Measurements from ENCODE around the gene AEBP1.

AEBP1 gene

GRCh38 chr7:44152971-44153947 is 49.1 kb downstream of the AEBP1 start:
- H3K27ac Mint-ChIP-seq = no peak overlapping the region
- no peak overlapping the region for H3K4me3 Mint-ChIP-seq
- no peaks in the 10 kb centered on the region for H3K36me3 Mint-ChIP-seq (ENCODE audit: low read depth)
- H3K27me3 Mint-ChIP-seq = no peaks in the 10 kb centered on the region
- no peaks in the 10 kb centered on the region for H3K9me3 Mint-ChIP-seq
- H3K4me1 Mint-ChIP-seq (ENCODE audit: low read depth) = no peaks in the 10 kb centered on the region

DNA sequence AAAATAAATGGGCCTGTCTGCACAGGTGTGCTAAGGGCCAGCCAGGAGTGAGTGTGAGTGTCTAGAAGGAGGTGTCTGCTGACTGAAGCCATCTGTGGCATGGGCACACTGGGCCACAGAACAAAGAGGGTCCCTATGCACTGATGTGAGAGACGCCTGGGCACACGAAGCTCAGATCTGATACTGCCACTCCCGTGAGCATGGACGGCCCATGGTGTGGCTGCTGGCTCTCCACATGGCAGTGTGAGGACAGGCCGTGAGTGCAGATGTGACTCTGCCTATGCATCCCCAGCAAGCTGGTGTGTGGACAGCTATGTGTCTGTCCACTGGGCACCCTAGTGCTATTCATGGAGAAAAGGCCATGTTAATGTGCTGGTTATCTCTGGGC is 49.8 kb downstream of the AEBP1 start:
- H3K9me3 Mint-ChIP-seq = no peaks in the 10 kb centered on the region
- H3K27ac Mint-ChIP-seq = no peak overlapping the region
- no peaks in the 10 kb centered on the region for H3K4me1 Mint-ChIP-seq (ENCODE audit: low read depth)
- no peak overlapping the region for H3K4me3 Mint-ChIP-seq
- no peaks in the 10 kb centered on the region for H3K27me3 Mint-ChIP-seq
- no peaks in the 10 kb centered on the region for H3K36me3 Mint-ChIP-seq (ENCODE audit: low read depth)

- Mint-ChIP-seq H3K36me3 (ENCODE audit: low read depth) (no peaks in the 10 kb centered on the region), H3K27me3 (no peaks in the 10 kb centered on the region), H3K9me3 (no peaks in the 10 kb centered on the region), H3K4me3 (no peak overlapping the region), H3K4me1 (ENCODE audit: low read depth) (no peaks in the 10 kb centered on the region), H3K27ac (no peak overlapping the region)
Measured at GRCh38 chr7:44154703-44155102, 50.6 kb downstream of the AEBP1 start.

- Mint-ChIP-seq H3K27me3 (no peaks in the 10 kb centered on the region), H3K4me3 (no peak overlapping the region), H3K27ac (no peak overlapping the region), H3K9me3 (no peaks in the 10 kb centered on the region), H3K4me1 (ENCODE audit: low read depth) (no peaks in the 10 kb centered on the region), H3K36me3 (ENCODE audit: low read depth) (no peaks in the 10 kb centered on the region)
Measured at GRCh38 chr7:44155191-44156185, 51.3 kb downstream of the AEBP1 start.

GRCh38 chr7:44156453-44157010 is 52.4 kb downstream of the AEBP1 start:
- Mint-ChIP-seq H3K27ac (no peak overlapping the region), H3K4me1 (ENCODE audit: low read depth) (no peaks in the 10 kb centered on the region), H3K27me3 (no peaks in the 10 kb centered on the region), H3K4me3 (no peak overlapping the region), H3K9me3 (no peaks in the 10 kb centered on the region), H3K36me3 (ENCODE audit: low read depth) (no peaks in the 10 kb centered on the region)

DNA sequence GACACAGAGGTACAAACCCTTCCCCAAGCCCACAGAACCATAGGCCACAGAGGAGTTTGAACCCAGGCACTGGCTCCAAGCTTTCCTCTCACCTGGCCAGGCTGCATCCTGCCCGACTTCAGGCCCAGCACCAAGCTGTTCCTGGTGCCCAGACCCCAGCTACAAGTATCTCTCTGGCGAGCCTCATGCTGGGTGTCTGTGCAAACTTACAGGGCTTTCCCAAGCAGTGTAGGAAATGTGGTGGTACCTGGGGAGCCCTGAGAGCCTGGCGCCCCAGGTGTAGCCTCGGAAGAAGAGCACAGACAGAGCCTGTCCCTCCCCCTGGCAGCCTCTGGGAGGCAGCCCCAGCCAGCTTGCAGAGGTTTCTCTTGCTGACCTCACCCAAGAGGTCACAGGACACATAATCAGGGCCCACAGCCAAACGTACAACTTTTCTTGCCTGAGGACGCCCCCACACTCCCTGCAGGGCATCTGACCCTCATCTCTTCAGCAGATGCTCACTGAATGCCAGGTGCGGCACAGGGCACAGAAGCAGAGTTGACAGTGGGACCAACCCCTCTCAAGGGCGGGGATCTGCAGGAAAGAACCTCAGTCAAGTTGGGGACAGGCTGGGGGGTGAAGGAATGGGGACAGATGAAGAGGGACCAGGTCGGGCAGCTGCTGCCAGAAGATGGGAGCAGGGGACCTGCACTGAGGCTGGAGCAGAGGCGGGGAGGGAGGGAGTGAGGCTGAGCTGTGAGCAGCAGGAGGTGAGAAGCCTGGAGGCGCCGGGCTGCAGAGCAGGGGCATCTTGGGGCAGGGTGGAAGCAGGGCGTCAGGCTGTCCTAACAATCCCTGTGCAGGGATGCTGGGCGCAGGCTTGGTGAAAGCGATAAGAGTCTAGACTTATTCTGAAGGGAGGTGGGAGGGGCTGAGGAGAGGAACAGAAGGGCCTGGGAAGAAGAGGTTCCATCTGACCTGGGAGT is 53.3 kb downstream of the AEBP1 start:
- Mint-ChIP-seq H3K36me3 (ENCODE audit: low read depth) (no peaks in the 10 kb centered on the region), H3K27ac (no peak overlapping the region), H3K9me3 (no peaks in the 10 kb centered on the region), H3K4me1 (ENCODE audit: low read depth) (no peaks in the 10 kb centered on the region), H3K4me3 (no peak overlapping the region), H3K27me3 (no peaks in the 10 kb centered on the region)

- Mint-ChIP-seq H3K27me3 (no peaks in the 10 kb centered on the region), H3K4me3 (no peak overlapping the region), H3K36me3 (ENCODE audit: low read depth) (no peaks in the 10 kb centered on the region), H3K9me3 (no peaks in the 10 kb centered on the region), H3K27ac (no peak overlapping the region), H3K4me1 (ENCODE audit: low read depth) (no peaks in the 10 kb centered on the region)
Measured at GRCh38 chr7:44158096-44158872, 54.1 kb downstream of the AEBP1 start.

DNA sequence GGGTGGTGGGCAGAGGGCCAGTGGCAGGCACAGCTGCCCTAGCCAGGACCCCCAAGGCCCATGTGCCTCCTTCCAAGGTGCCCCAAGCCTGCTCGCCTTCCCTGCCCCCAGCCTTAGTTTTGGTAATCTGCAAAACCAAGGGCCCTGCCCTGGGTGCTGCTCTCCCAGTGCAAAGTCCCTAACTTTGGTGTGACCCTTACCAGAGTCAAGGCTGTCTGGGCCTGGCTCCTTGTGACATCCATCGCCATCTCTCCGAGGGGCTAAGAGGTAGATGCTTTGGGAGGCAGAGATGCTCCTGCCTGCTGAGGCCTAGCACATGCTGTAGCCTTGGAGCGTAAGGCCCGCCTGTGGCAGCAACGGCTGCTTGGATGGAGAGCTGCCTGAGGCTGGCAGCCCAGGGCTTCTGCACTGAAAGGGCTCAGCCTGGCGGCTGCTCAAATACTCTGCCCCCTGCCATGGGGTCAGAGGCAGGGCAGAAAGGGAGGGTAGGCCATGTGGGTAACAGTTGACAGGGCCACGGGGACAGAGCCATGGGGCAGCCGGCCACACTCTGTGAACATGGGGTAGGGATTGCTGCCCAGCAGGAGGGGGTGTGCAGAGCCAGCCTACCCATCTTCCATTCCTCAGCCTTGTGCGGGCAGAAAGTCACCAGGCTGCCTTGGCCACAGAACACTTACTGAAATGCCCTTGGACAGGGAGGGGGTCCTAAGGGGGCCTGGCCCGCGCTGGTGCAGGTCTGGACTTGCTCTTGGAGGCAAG is 54.9 kb downstream of the AEBP1 start:
- Mint-ChIP-seq H3K27me3 (no peaks in the 10 kb centered on the region), H3K36me3 (ENCODE audit: low read depth) (no peaks in the 10 kb centered on the region), H3K9me3 (no peaks in the 10 kb centered on the region), H3K4me1 (ENCODE audit: low read depth) (no peaks in the 10 kb centered on the region), H3K27ac (no peak overlapping the region), H3K4me3 (no peak overlapping the region)

DNA sequence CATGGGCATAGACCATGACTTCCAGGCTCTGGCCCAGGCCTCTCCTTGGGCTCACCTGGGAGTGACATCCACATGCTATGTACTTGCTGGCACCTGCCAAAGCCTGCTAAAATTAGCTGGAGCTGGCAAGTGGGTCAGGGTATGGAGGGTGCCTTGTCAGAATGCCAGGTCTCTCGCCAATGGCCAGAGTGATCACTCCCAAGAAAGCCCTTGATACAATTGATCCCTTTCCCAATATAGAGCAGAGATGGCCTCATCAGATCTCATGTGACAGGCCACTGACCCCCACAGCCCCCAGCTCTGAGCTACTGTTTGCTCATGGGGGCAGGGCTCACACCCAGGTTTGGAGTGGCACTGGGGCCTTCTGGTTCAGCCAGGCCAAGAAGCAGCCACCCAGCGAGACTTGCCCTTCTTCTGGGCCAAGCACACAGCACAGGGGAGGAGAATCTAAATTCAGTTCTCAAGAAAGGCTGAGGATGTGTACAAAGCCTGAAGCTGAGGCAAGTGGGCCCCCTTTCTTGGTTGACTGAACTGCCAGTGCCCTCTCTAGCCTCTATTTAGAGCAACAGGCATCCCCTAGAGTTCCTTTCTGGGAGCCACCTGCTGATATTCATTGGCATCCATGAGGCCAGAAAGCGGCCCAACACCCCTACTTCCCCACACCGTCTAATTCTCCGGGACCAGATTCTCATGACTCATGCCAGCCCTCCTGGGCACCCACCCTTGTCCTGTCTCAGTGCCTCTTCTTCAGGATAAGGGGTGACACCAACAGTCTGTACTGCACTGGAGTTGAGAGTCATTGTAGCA is 55.9 kb downstream of the AEBP1 start:
- no peaks in the 10 kb centered on the region for H3K27me3 Mint-ChIP-seq
- no peaks in the 10 kb centered on the region for H3K4me1 Mint-ChIP-seq (ENCODE audit: low read depth)
- H3K36me3 Mint-ChIP-seq (ENCODE audit: low read depth) = no peaks in the 10 kb centered on the region
- no peak overlapping the region for H3K27ac Mint-ChIP-seq
- H3K4me3 Mint-ChIP-seq = no peak overlapping the region
- no peaks in the 10 kb centered on the region for H3K9me3 Mint-ChIP-seq

GRCh38 chr7:44161371-44161770 is 57.2 kb downstream of the AEBP1 start:
- Mint-ChIP-seq H3K9me3 (no peaks in the 10 kb centered on the region), H3K36me3 (ENCODE audit: low read depth) (no peaks in the 10 kb centered on the region), H3K27me3 (no peaks in the 10 kb centered on the region), H3K4me1 (ENCODE audit: low read depth) (no peaks in the 10 kb centered on the region), H3K4me3 (no peak overlapping the region), H3K27ac (no peak overlapping the region)

GRCh38 chr7:44162179-44162578 is 58.0 kb downstream of the AEBP1 start:
- H3K4me1 Mint-ChIP-seq (ENCODE audit: low read depth) = no peaks in the 10 kb centered on the region
- no peaks in the 10 kb centered on the region for H3K36me3 Mint-ChIP-seq (ENCODE audit: low read depth)
- H3K27me3 Mint-ChIP-seq = no peaks in the 10 kb centered on the region

DNA sequence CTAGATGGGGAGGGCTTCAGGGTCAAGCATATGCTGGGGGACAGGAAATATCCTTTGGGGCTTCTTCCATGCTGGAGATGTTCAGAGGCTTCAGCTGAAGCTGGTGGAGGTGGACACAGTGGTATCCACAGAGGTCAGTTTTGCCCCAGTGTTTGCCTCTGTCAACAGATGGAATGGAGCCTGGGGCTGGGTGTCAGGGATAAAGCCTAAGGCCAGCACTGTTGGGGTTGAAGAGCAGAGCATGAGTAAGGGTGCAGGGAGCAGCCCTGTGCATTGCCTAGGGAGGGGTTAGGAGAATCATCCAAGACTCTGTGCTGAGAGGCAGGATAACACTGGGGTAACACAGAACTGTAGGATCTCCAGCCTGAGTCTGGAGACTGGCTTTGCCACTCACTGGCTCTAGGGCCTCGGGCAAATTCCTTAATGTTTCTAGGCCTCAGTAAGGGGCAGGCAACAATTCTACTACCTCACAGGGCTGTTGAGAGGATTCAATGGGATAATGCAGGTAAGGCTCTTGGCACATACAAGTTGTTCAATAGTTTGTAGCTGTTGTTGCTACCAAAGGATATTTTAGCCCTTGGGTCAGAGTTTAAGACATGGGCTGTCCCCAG is 58.7 kb downstream of the AEBP1 start:
- H3K36me3 Mint-ChIP-seq (ENCODE audit: low read depth) = no peaks in the 10 kb centered on the region
- no peaks in the 10 kb centered on the region for H3K9me3 Mint-ChIP-seq
- no peak overlapping the region for H3K4me3 Mint-ChIP-seq
- no peak overlapping the region for H3K27ac Mint-ChIP-seq
- no peaks in the 10 kb centered on the region for H3K27me3 Mint-ChIP-seq
- peaks cover 6% of the 10 kb centered on the region for H3K4me1 Mint-ChIP-seq (ENCODE audit: low read depth)

More at GRCh38 chr7:44162179-44162578, 58.0 kb downstream of the AEBP1 start:
- H3K4me3 Mint-ChIP-seq = no peak overlapping the region
- no peak overlapping the region for H3K27ac Mint-ChIP-seq
- H3K9me3 Mint-ChIP-seq = no peaks in the 10 kb centered on the region
